Measurements from ENCODE around the gene IL1B.
A peak's percentile ranks its signal among the peaks of the same experiment; 100 is the strongest.

Gene IL1B

DNA sequence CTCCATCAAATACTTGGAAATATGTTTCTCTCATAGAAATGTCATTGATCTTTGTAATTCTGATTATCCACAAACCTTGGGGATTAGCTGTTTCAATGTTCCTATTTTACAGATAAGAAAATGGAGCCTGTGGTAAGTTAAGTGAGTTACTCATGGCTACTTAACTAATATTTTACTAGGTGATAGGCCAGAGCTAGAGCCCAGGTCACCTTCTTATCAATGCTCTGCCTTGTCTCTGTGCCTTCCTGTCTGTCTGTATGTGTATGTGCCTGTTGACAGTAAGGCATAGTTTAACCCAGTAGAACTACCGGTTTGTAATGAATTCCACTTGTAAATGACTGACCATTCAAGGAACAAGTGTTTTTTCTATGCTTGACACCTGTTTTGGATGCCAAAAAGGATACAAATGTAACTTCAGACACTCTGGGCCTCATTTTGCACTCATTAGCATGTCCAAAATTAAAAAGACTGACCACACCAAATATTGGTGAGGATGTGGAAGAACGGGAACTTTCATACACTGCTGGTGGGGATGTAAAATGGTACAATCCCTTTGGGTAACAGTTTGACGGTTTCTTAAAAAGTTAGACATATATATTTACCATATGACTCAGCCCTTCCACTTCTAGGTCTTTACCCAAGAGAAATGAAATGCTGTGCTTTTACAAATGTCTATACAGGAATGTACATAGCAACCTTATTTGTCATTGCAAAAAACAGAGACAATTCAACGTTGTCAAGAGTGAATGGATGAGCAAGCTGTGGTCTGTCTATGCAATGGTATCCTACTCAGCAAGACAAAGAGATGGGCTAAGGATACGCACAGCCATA is 32.7 kb downstream of the IL1B start:
- peak; percentile 35 for DNase-seq (ENCODE audit: low read depth)

- DNase-seq (ENCODE audit: low read depth), result no peak
Measured at GRCh38 chr2:112800881-112801583, 35.5 kb downstream of the IL1B start.

- DNase-seq (ENCODE audit: low read depth), result no peak
Measured at GRCh38 chr2:112798979-112799975, 37.3 kb downstream of the IL1B start.

- no peak for DNase-seq (ENCODE audit: low read depth)
Measured at GRCh38 chr2:112796486-112796885, 40.1 kb downstream of the IL1B start.

- DNase-seq (ENCODE audit: low read depth), result no peak
Measured at GRCh38 chr2:112795774-112796173, 40.8 kb downstream of the IL1B start.

GRCh38 chr2:112794841-112795240 is 41.7 kb downstream of the IL1B start:
- no peak for DNase-seq (ENCODE audit: low read depth)

DNA sequence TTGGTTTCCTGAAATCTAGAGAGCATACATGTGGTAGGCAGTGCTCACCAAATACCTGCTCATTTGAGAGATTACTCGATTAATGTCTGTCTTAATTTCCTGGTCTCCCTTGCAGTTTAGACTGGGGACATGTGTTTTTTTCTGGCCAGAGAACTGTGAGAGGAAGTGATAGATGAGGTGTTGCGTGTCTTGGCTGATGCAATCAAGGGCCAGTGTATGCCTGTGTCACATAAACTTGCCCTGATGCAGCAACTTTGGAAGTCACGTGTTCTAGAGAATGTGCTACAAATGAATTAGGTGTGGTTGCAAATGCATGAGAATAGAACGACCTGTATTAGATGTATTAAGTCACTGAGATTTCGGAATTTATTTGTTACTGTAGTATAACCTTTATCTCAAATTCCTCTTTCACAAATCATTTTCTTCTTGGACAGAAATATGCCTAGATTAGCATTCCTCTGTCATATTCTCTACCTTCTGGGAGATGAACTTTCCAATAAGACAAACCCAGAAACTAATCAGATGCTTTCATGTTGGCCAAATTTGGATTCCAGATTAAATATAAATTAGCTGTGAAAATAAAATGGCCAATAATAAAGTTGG is 42.3 kb downstream of the IL1B start:
- DNase-seq (ENCODE audit: low read depth), result peak; percentile 65

- DNase-seq (ENCODE audit: low read depth), result no peak
Measured at GRCh38 chr2:112793449-112793978, 43.1 kb downstream of the IL1B start.

DNA sequence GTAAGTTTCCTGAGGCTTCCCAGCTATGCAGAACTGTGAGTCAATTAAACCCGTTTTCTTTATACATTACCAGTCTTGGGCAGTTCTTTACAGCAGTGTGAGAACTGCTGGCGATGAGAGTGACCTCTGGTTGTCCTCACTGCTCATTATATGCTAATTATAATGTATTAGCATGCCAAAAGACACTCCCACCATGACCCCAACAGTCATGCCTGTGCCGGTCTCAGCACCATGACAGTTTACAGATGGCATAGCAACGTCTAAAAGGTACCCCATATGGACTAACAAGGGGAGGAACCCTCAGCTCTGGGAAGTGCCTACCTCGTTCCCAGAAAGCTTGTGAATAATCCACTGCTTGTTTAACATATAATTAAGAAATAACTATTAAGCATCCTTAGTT is 44.2 kb downstream of the IL1B start:
- no peak for DNase-seq (ENCODE audit: low read depth)

GRCh38 chr2:112791693-112792230 is 44.8 kb downstream of the IL1B start:
- no peak for DNase-seq (ENCODE audit: low read depth)

GRCh38 chr2:112791019-112791418 is 45.6 kb downstream of the IL1B start:
- DNase-seq (ENCODE audit: low read depth), result no peak

DNA sequence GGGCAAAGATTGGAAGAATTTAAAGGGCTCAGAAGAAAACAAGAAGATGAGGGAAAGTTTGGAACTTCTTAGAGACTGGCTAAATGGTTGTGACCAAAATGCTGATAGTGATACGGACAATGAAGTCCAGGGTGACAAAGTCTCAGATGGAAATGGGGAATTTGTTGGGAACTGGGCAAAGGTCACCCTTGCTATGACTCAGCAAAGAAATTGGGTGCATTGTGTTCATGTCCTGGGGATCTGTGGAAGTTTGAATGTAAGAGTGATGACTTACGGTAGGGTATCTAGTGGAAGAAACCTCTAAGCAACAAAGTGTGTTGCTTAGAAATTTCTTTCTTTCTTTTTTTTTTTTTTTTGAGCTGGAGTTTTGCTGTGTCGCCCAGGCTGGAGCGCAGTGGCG is 46.3 kb downstream of the IL1B start:
- DNase-seq (ENCODE audit: low read depth), result no peak

DNA sequence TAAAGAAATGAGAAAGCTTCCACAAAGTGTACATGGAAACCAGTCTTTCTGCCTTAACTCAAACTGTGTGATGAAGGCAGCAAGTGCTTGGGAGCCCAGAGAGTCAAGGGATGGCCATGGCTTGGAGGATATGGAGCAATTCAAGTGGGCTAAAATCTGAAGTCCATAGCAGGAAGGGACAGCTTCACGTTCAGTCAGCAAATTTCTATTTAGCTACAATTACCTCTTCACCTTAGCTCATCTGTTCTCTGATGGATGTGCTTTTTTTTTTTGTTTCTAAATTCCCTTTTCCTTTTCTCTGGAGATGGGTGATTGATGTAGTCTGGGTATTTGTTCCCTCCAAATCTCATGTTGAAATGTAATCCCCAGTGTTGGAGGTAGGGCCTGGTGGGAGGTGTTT is 47.4 kb downstream of the IL1B start:
- no peak for DNase-seq (ENCODE audit: low read depth)

DNA sequence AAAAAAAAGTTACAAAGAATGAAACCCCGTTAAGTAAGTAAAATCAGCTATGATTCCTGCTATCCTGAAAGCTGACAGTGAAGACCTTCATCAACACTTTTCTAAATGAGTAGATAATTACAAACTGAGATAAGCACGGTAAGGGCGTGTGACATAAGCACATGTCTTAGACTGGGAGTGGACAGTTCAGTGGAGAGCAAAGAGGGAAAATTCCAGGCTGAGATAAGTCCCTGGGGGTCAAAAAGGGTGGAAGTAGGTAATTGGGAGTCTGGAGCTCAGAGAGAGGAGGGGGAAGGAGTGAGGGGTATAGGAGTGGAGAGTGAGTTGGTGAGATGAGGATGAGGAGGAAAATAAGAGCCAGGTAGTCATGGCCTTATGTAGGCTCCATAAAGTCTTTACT is 47.9 kb downstream of the IL1B start:
- DNase-seq (ENCODE audit: low read depth), result no peak

GRCh38 chr2:112787729-112788393 is 48.7 kb downstream of the IL1B start:
- no peak for DNase-seq (ENCODE audit: low read depth)

GRCh38 chr2:112787294-112787693 is 49.3 kb downstream of the IL1B start:
- no peak for DNase-seq (ENCODE audit: low read depth)

GRCh38 chr2:112784199-112785189 is 52.1 kb downstream of the IL1B start, which contains the start of gene IL1A:
TSS of gene IL1A (minus strand) at chr2:112784493. CDS start at chr2:112783770, 723 bp downstream.
- DNase-seq (ENCODE audit: low read depth), result no peak

DNA sequence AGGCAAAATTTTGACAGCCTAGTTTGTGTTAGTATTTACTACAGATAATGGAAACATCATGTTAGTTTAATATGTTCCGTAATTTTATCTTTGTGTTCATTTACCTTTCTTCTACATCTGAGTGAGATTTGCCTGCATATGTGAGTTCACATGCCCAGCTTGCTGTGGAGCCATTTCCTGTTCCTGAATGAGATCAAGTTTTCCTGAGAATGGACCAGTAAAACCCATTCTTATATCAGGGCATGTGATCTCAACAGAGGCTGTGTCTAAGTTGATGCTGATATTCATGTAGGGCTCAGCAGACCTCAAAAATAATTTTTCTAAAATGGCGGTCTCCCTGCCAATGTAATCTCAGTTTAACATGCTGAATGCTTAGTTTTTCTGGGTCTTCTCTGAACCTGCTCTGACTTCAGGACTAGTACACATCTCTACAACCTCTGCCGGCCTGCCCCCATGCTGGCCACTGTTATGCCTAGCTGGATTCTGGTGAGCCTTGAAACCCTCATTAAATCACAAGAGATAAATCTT is 53.3 kb downstream of the IL1B start:
- DNase-seq (ENCODE audit: low read depth), result no peak

- no peak for DNase-seq (ENCODE audit: low read depth)
Measured at GRCh38 chr2:112782234-112782799, 54.3 kb downstream of the IL1B start.
